CD4-positive, alpha-beta memory T cell (primary cell): ENCODE measurements around the gene PRCC. TPM values are rescaled to one million over a fixed set of nuclear protein-coding genes. Genes with fewer than 3 reads are reported as not detected.

Source experiments
- CTCF ChIA-PET: fragments of 350-600 bp; sonication (Branson Sonifier 250); formaldehyde crosslinking; loops from one replicate; lab custom pipeline; 2021; ENCODE audit warnings: inconsistent platforms; ENCODE audit not compliant: partially characterized antibody; lab: Charles Lee
- POLR2A ChIA-PET: fragments of 350-600 bp; sonication (Branson Sonifier 250); formaldehyde crosslinking; loops from one replicate; lab custom pipeline; 2021; ENCODE audit not compliant: partially characterized antibody; lab: Charles Lee
- DNase-seq, 5 donors: peaks; one replicate each; pipeline versions ENCODE4 v3.0.0 to v3.0.0-alpha.2; 2020 to 2022; ENCODE audit warnings: mixed read lengths in 1 of 5
- H3K27ac ChIP-seq: one replicate; pipeline ENCODE4 v1.7.0; 2013; ENCODE audit warnings: low read depth, low read length
- H3K27me3 ChIP-seq: 2 replicates; pipeline ENCODE4 v1.7.0; 2013; ENCODE audit warnings: mild to moderate bottlenecking, low read length, moderate library complexity; ENCODE audit not compliant: insufficient read depth
- H3K36me3 ChIP-seq: 2 replicates; pipeline ENCODE4 v1.7.0; 2013; ENCODE audit warnings: mild to moderate bottlenecking, low read length, moderate library complexity; ENCODE audit not compliant: insufficient read depth
- H3K4me1 ChIP-seq: 2 replicates; pipeline ENCODE4 v1.7.0; 2013; ENCODE audit warnings: mild to moderate bottlenecking, low read length, moderate library complexity; ENCODE audit not compliant: insufficient read depth
- H3K4me3 ChIP-seq, 2 donors: one replicate each; pipeline ENCODE4 v1.7.0; 2013; ENCODE audit warnings: low read length in 2 of 2, mild to moderate bottlenecking in 1 of 2
- H3K9me3 ChIP-seq, 2 donors: one replicate each; pipeline ENCODE4 v1.7.0; 2013; ENCODE audit warnings: low read length in 2 of 2, control low read depth in 1 of 2; ENCODE audit not compliant: control insufficient read depth in 1 of 2
- H3K27ac Mint-ChIP-seq, 7 donors: one replicate each; pipeline ENCODE4 v1.8.0; 2020 to 2021; ENCODE audit warnings: mixed read lengths in 7 of 7, mild to moderate bottlenecking in 6 of 7, inconsistent platforms in 3 of 7, moderate library complexity in 3 of 7
- H3K27me3 Mint-ChIP-seq, 2 donors: one replicate each; pipeline ENCODE4 v1.8.0; 2020 to 2021; ENCODE audit warnings: mixed read lengths in 2 of 2
- H3K36me3 Mint-ChIP-seq, 2 donors: one replicate each; pipeline ENCODE4 v1.8.0; 2020 to 2021; ENCODE audit warnings: mixed read lengths in 2 of 2, inconsistent platforms in 1 of 2, mild to moderate bottlenecking in 1 of 2
- H3K4me1 Mint-ChIP-seq, 4 donors: one replicate each; pipeline ENCODE4 v1.8.0; 2020 to 2021; ENCODE audit warnings: mixed read lengths in 4 of 4, mild to moderate bottlenecking in 1 of 4
- H3K4me3 Mint-ChIP-seq, 8 donors: one replicate each; pipeline ENCODE4 v1.8.0; 2020 to 2021; ENCODE audit warnings: mixed read lengths in 8 of 8, mild to moderate bottlenecking in 7 of 8, moderate library complexity in 6 of 8, inconsistent platforms in 3 of 8
- H3K9me3 Mint-ChIP-seq, 8 donors: one replicate each; pipeline ENCODE4 v1.8.0; 2020 to 2021; ENCODE audit warnings: mixed read lengths in 8 of 8, mild to moderate bottlenecking in 5 of 8, inconsistent platforms in 3 of 8, moderate library complexity in 1 of 8
- intact Hi-C: fragments of 100-400 bp; cut with micrococcal nuclease; formaldehyde crosslinking; loops from one replicate; pipeline ENCODE4 v1.15.1; 2023
- polyA plus RNA-seq, 2 donors: library from polyadenylated mRNA; unstranded; fragments of 300-500 nt; fragmentation: Illumina TruSeq; gene quantifications; one replicate each; pipeline ENCODE4 v1.2.3, GENCODE V29; 2021
- total RNA-seq, 2 experiments: library from RNA; stranded (reverse); gene quantifications; one replicate each; pipeline ENCODE4 v1.2.3, GENCODE V29; 2021

Gene PRCC
- total and polyA plus RNA-seq, 4 experiments from 2014 or later, result 32.8 to 61.3 (median 56.8) TPM

DNA sequence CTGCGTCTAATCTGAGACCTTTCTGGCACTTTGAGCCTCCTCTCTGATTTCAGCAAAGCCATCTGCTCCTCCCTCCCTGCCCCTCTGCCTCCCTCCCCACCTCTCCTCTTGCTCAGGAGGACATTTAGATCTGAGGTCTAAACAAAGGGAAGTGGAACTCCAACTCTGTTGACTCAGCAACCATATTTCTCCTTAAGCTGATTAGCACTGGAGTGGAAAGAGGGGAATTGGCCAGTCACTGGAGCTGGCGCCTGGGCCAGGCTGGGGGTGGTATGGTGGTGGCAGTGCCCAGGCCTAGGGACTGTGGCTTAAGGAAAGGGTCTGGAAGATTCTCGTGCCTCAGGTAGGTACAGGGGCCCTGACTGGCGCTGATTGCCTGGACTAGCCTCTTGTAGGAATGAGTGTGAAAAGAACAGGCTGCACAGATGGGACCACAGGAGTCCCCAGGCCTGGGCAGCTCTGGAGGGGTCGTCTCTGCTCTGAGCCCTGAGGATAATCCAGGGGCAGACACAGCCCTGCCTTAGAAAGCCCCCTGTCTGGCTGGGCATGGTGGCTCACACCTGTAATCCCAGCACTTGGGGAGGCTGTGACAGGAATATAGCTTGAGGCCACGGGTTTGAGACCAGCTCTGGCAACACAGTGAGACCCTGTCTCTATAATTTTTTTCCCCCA lies 37.4 kb downstream of the PRCC start:
- Mint-ChIP-seq H3K9me3 (peaks cover 0 to 2% (median 0%) of the 10 kb centered on the region in 8 donors), H3K27me3 (no peaks in the 10 kb centered on the region), H3K4me1 (peaks cover 35 to 83% (median 49%) of the 10 kb centered on the region in 4 donors), H3K4me3 (no peak overlapping the region), H3K36me3 (peaks cover 30 to 53% of the 10 kb centered on the region in 2 donors), H3K27ac (peak overlapping the region in 6 of 7 donors; percentile 67 to 88 (median 82))
- Histone ChIP-seq H3K36me3 (peaks cover 14% of the 10 kb centered on the region), H3K4me3 (no peak overlapping the region), H3K9me3 (no peaks in the 10 kb centered on the region), H3K27me3 (no peaks in the 10 kb centered on the region), H3K4me1 (peaks cover 42% of the 10 kb centered on the region), H3K27ac (no peak overlapping the region)
- intact Hi-C loops, result no loop called here
- POLR2A ChIA-PET, result interaction anchor here (0.6 to 4.2 kb wide), 5 partner anchors 9 to 350 kb away, joined by 3 to 23 read pairs (median 4); partner anchors contain the start of gene SH2D2A
- DNase-seq, result no peak
- CTCF ChIA-PET, result interaction anchor here (0.8 to 4.1 kb wide), 5 partner anchors 9 to 55 kb away, joined by 3 to 19 read pairs (median 5); partner anchors contain the start of gene NTRK1

- H3K4me3 Mint-ChIP-seq, result no peak overlapping the region
- POLR2A ChIA-PET, result interaction anchor here (1.3 to 4.2 kb wide), 3 partner anchors 8 to 35 kb away, joined by 4 to 23 read pairs (median 4); partner anchors contain the start of gene SH2D2A
- intact Hi-C loops, result no loop called here
- H3K27ac ChIP-seq, result peak overlapping the region; percentile 25
- H3K9me3 Mint-ChIP-seq, result peaks cover 0 to 2% (median 0%) of the 10 kb centered on the region in 8 donors
- no peak for DNase-seq
- CTCF ChIA-PET, result interaction anchor here (1.2 to 4.1 kb wide), 5 partner anchors 8 to 54 kb away, joined by 3 to 19 read pairs (median 5); partner anchors contain the start of gene NTRK1
- peaks cover 42% of the 10 kb centered on the region for H3K4me1 ChIP-seq
- H3K9me3 ChIP-seq, result no peaks in the 10 kb centered on the region
- peaks cover 26 to 54% of the 10 kb centered on the region in 2 donors for H3K36me3 Mint-ChIP-seq
- no peak overlapping the region for H3K4me3 ChIP-seq
- H3K27me3 Mint-ChIP-seq, result no peaks in the 10 kb centered on the region
- H3K27ac Mint-ChIP-seq, result peak overlapping the region; percentile 67 to 93 (median 84)
- H3K4me1 Mint-ChIP-seq, result peaks cover 31 to 75% (median 43%) of the 10 kb centered on the region in 4 donors
- H3K36me3 ChIP-seq, result peaks cover 8% of the 10 kb centered on the region
- no peaks in the 10 kb centered on the region for H3K27me3 ChIP-seq
These were observed 38.6 kb downstream of the PRCC start for GRCh38 chr1:156805766-156806511.

DNA sequence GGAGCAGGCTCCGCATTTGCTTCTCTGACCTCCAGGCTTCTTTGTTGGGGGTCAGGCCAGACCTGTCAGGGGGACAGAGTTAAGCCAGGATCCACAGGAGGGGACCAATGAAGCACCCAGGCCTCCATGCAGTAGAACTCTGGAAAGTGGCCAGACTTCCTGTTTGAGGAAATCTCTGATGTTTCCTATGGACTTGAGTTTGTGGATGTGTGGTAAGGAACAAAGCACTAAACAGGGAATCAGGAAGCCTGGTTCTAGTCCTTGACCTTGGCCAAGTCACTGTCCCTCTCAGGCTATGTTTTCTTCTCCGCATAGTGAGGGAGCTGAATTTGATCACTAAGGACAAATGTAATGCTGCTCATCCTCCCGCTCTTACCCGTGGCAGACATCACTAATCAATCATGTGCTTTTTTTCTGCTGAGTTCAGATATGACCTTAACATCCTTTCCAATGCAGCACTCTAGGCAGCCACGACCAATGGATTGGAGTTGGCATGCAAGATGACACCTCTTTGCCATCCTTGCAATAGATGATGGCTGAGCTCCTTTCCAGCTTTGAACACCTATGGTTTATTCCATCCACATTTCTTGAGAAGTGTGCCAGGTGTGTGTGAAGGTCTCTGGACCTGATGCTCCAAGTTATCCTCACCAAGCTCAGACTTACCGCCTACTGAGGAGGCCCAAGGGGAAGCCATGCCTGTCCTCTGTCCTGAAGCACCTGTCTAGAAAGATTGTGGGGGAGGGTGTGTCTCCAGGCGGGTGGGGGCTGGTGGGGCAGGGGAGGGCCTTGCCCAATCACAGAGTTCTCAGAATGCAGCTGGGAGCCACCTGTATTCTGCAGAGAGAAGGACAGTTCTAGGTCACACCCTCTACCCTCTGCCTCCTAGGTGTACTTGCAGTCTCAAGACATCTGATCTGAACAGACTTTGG lies 39.4 kb downstream of the PRCC start:
- H3K36me3 Mint-ChIP-seq, result peaks cover 34 to 55% of the 10 kb centered on the region in 2 donors
- H3K4me3 ChIP-seq, result no peak overlapping the region
- H3K27me3 Mint-ChIP-seq, result no peaks in the 10 kb centered on the region
- H3K4me3 Mint-ChIP-seq, result peak overlapping the region in 1 of 8 donors; percentile 16
- peaks cover 12% of the 10 kb centered on the region for H3K36me3 ChIP-seq
- ChIA-PET POLR2A (interaction anchor here (0.7 to 4.2 kb wide), 6 partner anchors 10 to 142 kb away, joined by 3 to 23 read pairs (median 4); partner anchors contain the start of genes NTRK1 and SH2D2A), CTCF (interaction anchor here (0.9 to 4.1 kb wide), 3 partner anchors 12 to 85 kb away, joined by 3 to 19 read pairs (median 4); no protein-coding TSS in a partner anchor)
- peaks cover 32 to 75% (median 43%) of the 10 kb centered on the region in 4 donors for H3K4me1 Mint-ChIP-seq
- no peaks in the 10 kb centered on the region for H3K27me3 ChIP-seq
- peaks cover 42% of the 10 kb centered on the region for H3K4me1 ChIP-seq
- H3K27ac ChIP-seq, result peak overlapping the region; percentile 25
- H3K9me3 Mint-ChIP-seq, result peaks cover 0 to 2% (median 0%) of the 10 kb centered on the region in 8 donors
- peak overlapping the region; percentile 58 to 96 (median 90) for H3K27ac Mint-ChIP-seq
- intact Hi-C loops, result no loop called here
- H3K9me3 ChIP-seq, result no peaks in the 10 kb centered on the region
- DNase-seq, result no peak

DNA sequence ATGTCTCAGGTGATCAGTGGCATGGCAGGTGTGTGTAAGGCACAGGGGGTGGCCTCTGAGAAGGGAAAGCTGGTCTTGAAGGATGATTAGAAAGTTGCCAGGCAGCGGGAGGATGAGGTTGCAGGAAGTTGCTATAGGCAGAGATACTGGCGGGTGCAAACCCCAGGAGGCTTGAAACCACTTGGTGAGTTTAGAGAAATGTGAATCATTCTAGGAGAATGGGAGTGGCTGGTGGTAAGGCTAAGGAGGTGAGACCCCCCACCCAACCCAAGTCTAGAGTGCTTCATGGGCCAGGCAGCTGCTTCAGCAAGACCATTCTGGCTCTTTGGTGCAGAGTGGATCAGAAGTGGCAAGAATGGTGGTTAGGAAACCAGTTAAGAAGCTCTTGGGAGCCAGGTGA lies 40.3 kb downstream of the PRCC start:
- H3K36me3 Mint-ChIP-seq, result peaks cover 42 to 64% of the 10 kb centered on the region in 2 donors
- intact Hi-C loops, result no loop called here

GRCh38 chr1:156808186-156809030 lies 41.1 kb downstream of the PRCC start:
- Histone ChIP-seq H3K4me3 (no peak overlapping the region), H3K27me3 (no peaks in the 10 kb centered on the region), H3K4me1 (peaks cover 55% of the 10 kb centered on the region), H3K9me3 (no peaks in the 10 kb centered on the region), H3K36me3 (peaks cover 28% of the 10 kb centered on the region), H3K27ac (peak overlapping the region; percentile 22)
- DNase-seq, result no peak
- CTCF ChIA-PET, result interaction anchor here (1.1 to 4.1 kb wide), 8 partner anchors 8 to 81 kb away, joined by 3 to 31 read pairs (median 6); partner anchors contain the start of genes NTRK1 and SH2D2A
- Mint-ChIP-seq H3K4me3 (no peak overlapping the region), H3K4me1 (peaks cover 42 to 75% (median 50%) of the 10 kb centered on the region in 4 donors), H3K36me3 (peaks cover 42 to 70% of the 10 kb centered on the region in 2 donors), H3K27ac (peak overlapping the region; percentile 58 to 96 (median 90)), H3K27me3 (no peaks in the 10 kb centered on the region), H3K9me3 (peaks cover 0 to 2% (median 0%) of the 10 kb centered on the region in 8 donors)
- POLR2A ChIA-PET, result interaction anchor here (0.7 to 1.7 kb wide), 5 partner anchors 9 to 57 kb away, joined by 3 to 4 read pairs (median 3); partner anchors contain the start of genes HDGF and NTRK1
- intact Hi-C loops, result no loop called here

More for the DNA sequence above, 40.3 kb downstream of the PRCC start:
- POLR2A ChIA-PET, result interaction anchor here (0.7 to 4.2 kb wide), 7 partner anchors 9 to 141 kb away, joined by 3 to 23 read pairs (median 3); partner anchors contain the start of genes HDGF, NTRK1 and SH2D2A
- Histone ChIP-seq H3K9me3 (no peaks in the 10 kb centered on the region), H3K36me3 (peaks cover 20% of the 10 kb centered on the region), H3K27me3 (no peaks in the 10 kb centered on the region), H3K27ac (peak overlapping the region; percentile 22), H3K4me3 (no peak overlapping the region), H3K4me1 (peaks cover 47% of the 10 kb centered on the region)
- DNase-seq, result no peak
- no peaks in the 10 kb centered on the region for H3K27me3 Mint-ChIP-seq
- peak overlapping the region in 2 of 8 donors; percentile 14 to 16 for H3K4me3 Mint-ChIP-seq
- H3K9me3 Mint-ChIP-seq, result peaks cover 0 to 2% (median 0%) of the 10 kb centered on the region in 8 donors
- peak overlapping the region; percentile 58 to 96 (median 90) for H3K27ac Mint-ChIP-seq
- peaks cover 36 to 75% (median 45%) of the 10 kb centered on the region in 4 donors for H3K4me1 Mint-ChIP-seq
- CTCF ChIA-PET, result interaction anchor here (1.1 to 4.1 kb wide), 7 partner anchors 9 to 82 kb away, joined by 3 to 31 read pairs (median 6); partner anchors contain the start of genes NTRK1 and SH2D2A
